CD4-positive, alpha-beta T cell treated with Interleukin-15 for 4 hours (primary cell): ENCODE data around the gene KCNT1.

Experiments used
- DNase-seq: peaks from one replicate; pipeline ENCODE4 v3.0.0-alpha.2; 2020; ENCODE audit warnings: low spot score

KCNT1 gene

DNA sequence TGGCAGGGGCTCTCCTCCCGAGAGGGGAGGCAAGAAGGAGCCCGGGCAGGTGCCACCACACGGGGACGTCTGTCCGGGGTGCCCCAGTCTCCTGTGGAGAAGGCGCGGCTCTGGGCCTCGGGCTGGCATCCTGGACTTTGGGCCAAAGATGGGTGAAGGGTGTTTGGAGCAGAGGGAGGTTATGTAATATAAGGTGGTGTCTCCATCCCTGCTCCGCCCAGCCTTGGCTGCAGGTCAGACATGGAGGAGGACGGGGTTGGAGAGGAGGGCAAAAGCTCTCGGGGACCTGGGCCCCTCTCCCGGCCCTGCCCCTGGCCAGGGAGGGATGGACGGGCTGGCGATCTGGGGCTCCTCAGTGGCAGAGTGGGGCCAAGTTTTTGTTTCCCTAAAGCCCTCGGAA, 1.5 kb upstream of the KCNT1 start:
- DNase-seq: no peak

- no peak for DNase-seq
These were observed 672 bp upstream of the KCNT1 start for GRCh38 chr9:135701067-135701958.

GRCh38 chr9:135703726-135704125, 1.7 kb downstream of the KCNT1 start:
- no peak for DNase-seq

DNA sequence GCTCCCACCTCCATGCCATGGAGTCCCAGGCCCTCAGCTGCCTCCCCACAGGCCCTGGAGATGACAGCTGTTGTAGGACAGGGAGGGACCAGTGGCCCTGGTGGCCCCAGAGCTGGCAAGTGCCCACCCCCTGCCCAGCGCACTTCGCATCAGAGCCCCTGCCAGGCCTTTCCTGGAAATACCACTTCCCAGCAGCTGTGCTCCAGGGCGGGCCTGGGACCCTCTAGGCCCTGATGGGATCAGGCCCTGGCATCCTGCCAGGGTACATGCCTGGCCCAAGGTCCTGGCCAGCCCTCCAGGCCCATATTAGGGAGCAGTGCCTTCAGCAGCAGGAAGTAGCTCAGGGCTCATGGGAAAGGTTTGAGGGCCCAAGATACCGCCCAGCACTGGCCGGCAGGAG, 2.5 kb downstream of the KCNT1 start:
- no peak for DNase-seq

- DNase-seq: no peak
These were observed 3.4 kb downstream of the KCNT1 start for GRCh38 chr9:135705376-135705775.

DNA sequence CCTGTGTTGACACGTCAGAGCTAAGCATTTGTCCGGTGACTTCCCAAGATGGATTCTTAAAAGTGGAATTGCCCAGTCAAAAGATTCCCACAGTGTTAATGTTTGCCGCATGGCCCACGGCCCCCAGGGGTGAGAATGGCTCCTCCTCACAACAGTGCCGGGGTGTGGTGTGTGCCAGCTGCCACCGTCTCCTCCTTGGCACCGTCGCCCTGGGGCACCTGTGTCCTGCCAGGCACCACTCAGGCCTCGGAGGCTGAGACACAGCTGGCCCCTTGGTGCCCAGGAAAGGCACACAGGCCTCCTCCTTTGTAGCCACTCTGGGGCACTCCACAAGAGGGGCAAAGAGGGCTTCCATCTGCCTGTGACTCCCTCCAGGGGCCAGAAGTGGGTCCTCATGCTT, 4.3 kb downstream of the KCNT1 start:
- DNase-seq: no peak

- DNase-seq: no peak
These were observed 5.5 kb downstream of the KCNT1 start for GRCh38 chr9:135707252-135708138.

DNA sequence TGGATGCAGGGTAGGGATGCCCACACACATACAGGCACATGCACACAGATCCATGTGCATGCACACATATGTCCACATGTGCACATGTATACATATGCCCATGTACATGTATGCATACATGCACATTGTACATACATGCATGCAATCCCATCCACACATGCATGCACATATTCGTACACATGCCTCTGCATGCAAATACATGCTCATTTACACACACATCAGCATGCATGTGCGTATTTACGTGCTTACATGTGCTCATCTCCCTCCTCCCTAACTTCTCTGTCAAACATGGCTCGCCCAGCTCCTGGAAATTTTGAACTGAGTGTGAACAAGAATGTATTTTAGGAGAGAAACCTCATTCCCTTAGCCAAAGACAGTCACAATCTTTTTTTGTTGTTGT, 6.2 kb downstream of the KCNT1 start:
- no peak for DNase-seq

- no peak for DNase-seq
These were observed 9.4 kb downstream of the KCNT1 start for GRCh38 chr9:135711391-135711790.

DNA sequence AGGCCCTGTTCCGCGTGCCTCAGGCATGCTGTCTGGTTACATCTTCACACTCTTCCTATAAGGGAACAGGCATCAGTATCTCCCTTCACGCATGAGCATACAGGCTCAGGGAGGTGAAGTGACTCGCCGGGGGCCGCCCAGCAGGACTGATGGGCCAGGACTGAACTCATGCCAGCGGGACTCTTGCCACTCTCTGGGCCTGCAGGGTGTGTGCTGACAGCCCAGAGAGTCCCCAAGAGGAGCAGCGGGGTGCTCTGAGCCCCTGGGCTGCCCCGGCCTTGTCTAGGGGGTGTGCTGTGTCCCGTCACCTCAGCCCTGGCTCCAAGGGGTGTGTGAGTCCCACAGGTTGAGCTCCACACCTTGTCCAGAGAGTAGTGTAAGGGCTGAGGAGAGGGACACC, 9.9 kb downstream of the KCNT1 start:
- DNase-seq: no peak

DNA sequence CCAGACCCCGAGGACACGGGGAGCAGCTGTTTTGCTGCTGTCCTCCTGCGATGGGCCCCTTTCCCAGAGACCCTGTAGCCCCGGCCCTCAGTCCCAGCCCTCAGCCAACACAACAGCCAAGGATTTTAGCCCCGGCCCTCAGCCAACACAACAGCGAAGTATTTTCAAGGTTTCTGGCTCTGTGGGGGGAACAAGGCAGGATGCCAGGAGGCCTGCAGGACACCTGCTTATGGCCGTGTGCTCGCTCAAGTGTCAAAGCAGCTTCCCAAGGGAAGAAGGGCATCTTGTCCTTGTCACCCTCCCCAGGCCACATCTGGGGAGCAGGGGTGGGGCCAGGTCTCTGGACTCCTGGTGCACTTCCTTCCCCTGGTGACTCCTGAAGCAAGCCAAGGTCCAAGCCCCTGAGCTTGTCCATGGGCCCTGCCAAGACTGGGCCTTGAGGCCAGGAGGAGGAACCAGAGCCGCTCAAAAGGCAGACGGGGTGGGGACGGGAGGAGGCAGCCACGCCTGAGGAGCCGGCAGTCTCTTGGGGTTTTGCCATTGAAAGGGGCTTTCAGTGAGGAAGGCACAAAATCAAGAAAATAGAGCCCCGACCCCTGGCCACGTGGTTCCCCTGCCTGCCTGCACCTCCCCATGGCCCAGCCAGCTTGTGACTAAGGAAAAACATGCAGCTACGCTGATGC, 10.8 kb downstream of the KCNT1 start:
- no peak for DNase-seq

GRCh38 chr9:135714242-135715055, 12.5 kb downstream of the KCNT1 start:
- DNase-seq: no peak

DNA sequence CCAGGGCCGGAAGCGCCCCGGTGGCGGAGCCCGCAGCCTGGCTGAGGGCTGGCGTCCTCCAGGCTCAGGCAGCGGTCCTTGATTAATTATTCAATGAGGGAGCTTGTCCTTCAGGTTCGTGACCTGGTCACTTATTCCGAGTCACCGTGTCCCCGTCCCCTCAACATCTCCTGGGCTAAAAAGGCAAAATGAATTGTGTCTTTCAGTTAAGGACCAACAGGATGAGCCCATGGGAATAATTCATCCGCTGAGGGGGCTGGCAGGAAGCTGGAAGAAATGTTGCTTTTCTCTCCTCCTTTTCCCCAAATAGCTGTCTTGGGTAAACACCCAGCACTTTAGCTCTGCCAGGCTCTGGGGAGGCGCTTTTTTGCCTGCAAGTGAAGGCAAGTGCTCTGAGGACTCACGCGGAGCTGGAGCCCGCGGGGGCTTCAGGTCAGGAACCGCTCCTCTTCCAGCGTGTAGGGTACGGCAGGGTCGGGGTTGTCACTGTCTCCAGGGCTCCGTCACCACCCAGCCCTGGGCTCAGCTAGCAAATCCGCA, 13.1 kb downstream of the KCNT1 start:
- DNase-seq: no peak

DNA sequence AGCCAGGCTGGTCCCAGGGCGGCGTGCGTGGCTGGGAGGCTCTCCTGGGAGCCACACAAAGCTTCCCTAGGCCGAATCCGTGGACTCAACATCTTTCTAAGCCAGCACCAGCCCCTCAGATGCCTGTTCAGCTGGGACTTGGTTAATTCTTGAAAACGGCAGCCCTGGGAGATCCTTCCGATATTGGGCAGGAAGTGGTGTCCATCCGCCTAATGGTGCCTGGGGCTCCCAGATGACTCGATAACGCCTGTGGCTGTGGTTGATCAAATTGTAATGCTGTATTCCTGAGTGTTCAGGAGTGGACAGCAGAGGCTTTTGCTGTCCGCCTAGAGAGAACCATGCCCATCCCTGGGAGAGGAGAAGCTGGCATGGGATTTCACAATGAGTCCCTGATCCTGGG, 14.1 kb downstream of the KCNT1 start:
- DNase-seq: no peak

DNA sequence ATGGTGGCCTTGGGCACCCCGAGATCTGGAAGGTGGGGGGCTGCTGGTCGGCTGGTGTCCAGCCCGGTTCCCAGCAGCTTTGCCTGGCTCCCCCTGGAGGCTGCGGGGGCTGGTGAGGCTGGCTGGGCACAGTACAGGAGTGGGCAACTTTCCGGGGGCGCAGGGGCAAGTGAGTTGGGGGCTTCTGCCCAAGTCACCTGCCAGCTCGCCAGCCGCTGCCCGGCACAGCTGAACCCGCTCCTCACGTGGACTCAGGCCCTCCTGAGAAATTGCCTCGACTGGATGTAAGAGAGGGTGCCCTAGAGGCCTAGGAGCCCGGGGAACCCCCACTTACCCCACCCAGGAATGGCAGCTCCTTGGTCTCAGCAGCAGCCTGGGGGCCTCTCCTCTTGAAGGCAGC, 15.4 kb downstream of the KCNT1 start:
- no peak for DNase-seq

GRCh38 chr9:135718616-135719015, 16.6 kb downstream of the KCNT1 start:
- no peak for DNase-seq

DNA sequence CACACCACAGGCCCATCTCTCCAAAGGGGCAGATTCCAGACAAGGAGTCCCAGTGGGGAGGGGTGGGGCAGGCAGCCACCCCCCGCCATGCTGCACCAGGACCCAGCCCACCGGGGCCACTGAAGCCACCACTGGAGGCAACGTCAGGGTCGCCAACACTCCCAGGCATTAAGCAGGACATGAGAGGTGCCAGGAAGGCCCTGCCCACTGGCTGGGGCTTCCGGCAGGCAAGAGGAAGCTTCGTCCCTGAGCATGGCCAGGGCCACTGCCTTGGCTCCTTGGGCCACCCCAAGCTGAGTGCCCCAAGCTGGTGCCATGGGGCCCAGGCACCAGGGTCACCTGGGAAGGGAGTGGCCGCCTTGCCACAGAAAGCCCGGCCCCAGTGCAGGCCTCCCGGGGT, 17.5 kb downstream of the KCNT1 start:
- DNase-seq: no peak

- DNase-seq: no peak
These were observed 20.4 kb downstream of the KCNT1 start for GRCh38 chr9:135722365-135722764.

DNA sequence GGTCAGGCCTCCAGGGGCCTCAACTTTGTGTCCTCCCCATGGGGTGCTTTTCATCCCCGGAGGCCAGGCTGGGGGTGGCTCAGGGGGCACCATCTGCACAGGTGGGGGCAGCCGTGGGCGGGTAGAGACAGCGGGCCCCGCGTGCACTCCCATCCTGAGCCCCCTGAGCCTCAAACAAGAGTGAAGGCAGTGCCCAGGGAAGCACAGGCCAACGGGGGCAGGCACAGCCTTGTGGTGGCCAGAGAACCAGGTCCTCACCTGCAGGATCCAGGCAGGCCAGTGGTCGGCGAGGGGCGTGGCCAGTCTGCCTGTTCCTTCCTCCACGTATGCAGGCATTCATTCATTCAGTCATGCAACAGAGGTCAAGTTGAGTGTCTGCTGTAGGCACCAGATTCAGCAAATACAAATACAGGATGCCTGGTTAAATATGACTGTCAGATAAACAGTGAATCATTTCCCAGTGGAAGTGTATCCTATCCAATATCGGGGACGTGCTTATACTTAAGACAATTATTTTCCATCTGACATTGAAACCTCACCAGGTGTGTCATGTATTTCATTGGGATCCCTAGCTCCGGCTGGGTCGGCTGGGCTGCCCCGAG, 22.3 kb downstream of the KCNT1 start:
- no peak for DNase-seq

GRCh38 chr9:135726138-135726853, 24.3 kb downstream of the KCNT1 start:
- no peak for DNase-seq
